GM12875 (cell line): ENCODE data around the gene ABCD2.

Source experiments
- H3K4me3 ChIP-seq: one replicate; pipeline ENCODE4 v1.5.1; 2011; ENCODE audit warnings: low read depth, low read length, control low read depth
- CTCF ChIP-seq: IDR thresholded peaks from 2 replicates; pipeline ENCODE4 v1.5.1; 2011; ENCODE audit warnings: low read depth, mild to moderate bottlenecking, control low read depth, inconsistent platforms, low read length, moderate library complexity, borderline replicate concordance; ENCODE audit not compliant: insufficient read depth

Gene ABCD2

GRCh38 chr12:39505023-39505422 is 114.6 kb downstream of the ABCD2 start:
- no peak overlapping the region for H3K4me3 ChIP-seq
- no peak for TF ChIP-seq CTCF

GRCh38 chr12:39503439-39503838 is 116.2 kb downstream of the ABCD2 start:
- no peak for TF ChIP-seq CTCF
- H3K4me3 ChIP-seq, result no peak overlapping the region

GRCh38 chr12:39502726-39503125 is 116.9 kb downstream of the ABCD2 start:
- H3K4me3 ChIP-seq, result no peak overlapping the region
- TF ChIP-seq CTCF, result no peak
